Stimulated activated effector memory CD8-positive, alpha-beta T cell treated with anti-CD3 and anti-CD28 coated beads, Interleukin-12 subunit alpha, Interleukin-12 subunit beta, amount 100 ng/mL, for 72 hours (primary cell): Measurements from ENCODE around the gene CEACAM5.

Source experiments
- ATAC-seq: fragments of 150-1000 bp; cut with Tn5 transposase; 2 replicates; pipeline ENCODE4 v1.10.0; 2021
- DNase-seq, 2 donors: peaks; one replicate each; pipeline ENCODE4 v3.0.0; 2021 to 2022; ENCODE audit warnings: low spot score in 2 of 2
- H3K27ac Mint-ChIP-seq: one replicate; pipeline ENCODE4 v1.8.0; 2022; ENCODE audit warnings: mild to moderate bottlenecking, mixed read lengths
- H3K36me3 Mint-ChIP-seq: one replicate; pipeline ENCODE4 v1.8.0; 2022; ENCODE audit warnings: mild to moderate bottlenecking, mixed read lengths
- H3K4me1 Mint-ChIP-seq: one replicate; pipeline ENCODE4 v1.8.0; 2022; ENCODE audit warnings: mixed read lengths
- H3K4me3 Mint-ChIP-seq: one replicate; pipeline ENCODE4 v1.8.0; 2022; ENCODE audit warnings: mild to moderate bottlenecking, mixed read lengths
- H3K9me3 Mint-ChIP-seq: one replicate; pipeline ENCODE4 v1.8.0; 2022; ENCODE audit warnings: mixed read lengths

CEACAM5 gene

DNA sequence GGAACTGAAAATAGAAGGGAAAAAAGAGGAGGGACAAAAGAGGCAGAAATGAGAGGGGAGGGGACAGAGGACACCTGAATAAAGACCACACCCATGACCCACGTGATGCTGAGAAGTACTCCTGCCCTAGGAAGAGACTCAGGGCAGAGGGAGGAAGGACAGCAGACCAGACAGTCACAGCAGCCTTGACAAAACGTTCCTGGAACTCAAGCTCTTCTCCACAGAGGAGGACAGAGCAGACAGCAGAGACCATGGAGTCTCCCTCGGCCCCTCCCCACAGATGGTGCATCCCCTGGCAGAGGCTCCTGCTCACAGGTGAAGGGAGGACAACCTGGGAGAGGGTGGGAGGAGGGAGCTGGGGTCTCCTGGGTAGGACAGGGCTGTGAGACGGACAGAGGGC lies at the start of gene CEACAM5:
TSS of gene CEACAM5 (plus strand) at position 146 of the 400 bp plus-strand sequence. CDS start at position 252, 106 bp downstream.
- Mint-ChIP-seq H3K27ac (no peak within 1 kb of the TSS), H3K9me3 (no peaks in the 10 kb centered on the region)

DNA sequence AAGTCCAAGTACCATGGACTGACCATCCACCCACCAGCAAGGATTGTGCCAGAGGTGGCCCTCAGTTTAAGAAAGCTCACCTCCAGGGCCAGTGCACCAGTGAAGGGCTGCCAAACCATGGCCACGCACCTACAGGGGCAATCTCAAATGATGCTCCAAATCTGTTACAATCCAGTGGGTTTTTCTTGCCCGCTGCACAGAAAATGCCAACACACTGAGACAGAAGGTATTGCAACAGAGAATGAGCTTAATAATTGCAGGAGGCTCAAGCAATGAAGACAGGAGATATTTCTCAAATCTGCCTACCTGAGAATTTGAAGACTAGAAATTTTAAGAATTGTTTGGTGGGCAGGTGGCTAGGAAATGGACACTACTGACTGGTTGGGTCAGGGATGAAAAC lies 42.4 kb upstream of the CEACAM5 start:
- no peak for DNase-seq
- Mint-ChIP-seq H3K36me3 (no peaks in the 10 kb centered on the region), H3K4me3 (no peak overlapping the region), H3K27ac (no peak overlapping the region), H3K9me3 (peaks cover 8% of the 10 kb centered on the region), H3K4me1 (no peaks in the 10 kb centered on the region)
- ATAC-seq: no peak

More for the DNA sequence above, at the start of gene CEACAM5:
- DNase-seq (no peak), ATAC-seq (no peak)
- H3K4me1 Mint-ChIP-seq: peaks cover 13% of the 10 kb centered on the region
- H3K4me3 Mint-ChIP-seq: no peak within 1 kb of the TSS
- no peaks in the 10 kb centered on the region for H3K36me3 Mint-ChIP-seq

DNA sequence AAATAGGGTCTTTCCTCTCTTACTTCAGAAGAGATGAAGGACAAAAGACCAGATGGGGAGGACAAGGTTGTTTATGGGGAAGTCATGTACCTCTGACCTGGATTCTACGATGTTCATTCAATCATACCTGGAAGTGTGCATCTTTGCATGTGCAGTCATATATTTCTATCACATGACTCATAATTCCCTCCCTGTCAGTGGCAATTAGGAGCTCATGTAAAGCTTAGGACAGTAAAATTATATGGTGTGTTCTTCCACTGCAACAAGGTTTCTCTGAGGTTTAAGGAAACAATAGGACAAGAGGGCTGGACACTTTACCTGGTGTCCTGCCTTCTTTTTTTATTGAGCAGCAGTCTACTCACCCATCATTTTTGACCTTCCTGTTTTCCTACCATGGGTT lies 40.1 kb upstream of the CEACAM5 start:
- H3K9me3 Mint-ChIP-seq: peaks cover 8% of the 10 kb centered on the region
- no peaks in the 10 kb centered on the region for H3K4me1 Mint-ChIP-seq
- no peak overlapping the region for H3K27ac Mint-ChIP-seq
- ATAC-seq (no peak), DNase-seq (no peak)
- no peak overlapping the region for H3K4me3 Mint-ChIP-seq
- no peaks in the 10 kb centered on the region for H3K36me3 Mint-ChIP-seq

DNA sequence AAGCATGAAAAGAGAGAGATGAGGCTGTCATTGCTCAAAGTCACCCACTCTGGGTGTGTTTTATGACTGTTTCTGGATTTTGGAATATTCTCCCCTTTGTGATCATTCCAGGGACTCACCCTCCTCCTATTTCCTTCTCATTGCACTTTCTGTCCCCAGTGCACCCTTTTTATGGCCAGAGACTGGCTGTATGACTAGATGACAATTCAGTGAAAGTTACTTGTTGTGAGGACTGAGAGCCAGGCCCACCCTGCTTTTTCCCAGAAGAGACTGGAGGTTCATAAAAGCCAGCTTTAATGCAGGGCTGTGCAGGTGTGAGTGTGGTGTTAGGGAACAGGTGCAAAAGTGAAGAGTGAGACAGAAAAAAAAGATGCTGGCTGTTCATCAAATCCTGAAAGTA lies 37.7 kb upstream of the CEACAM5 start:
- DNase-seq: no peak
- no peak for ATAC-seq
- Mint-ChIP-seq H3K36me3 (no peaks in the 10 kb centered on the region), H3K4me1 (no peaks in the 10 kb centered on the region), H3K9me3 (peaks cover 3% of the 10 kb centered on the region), H3K4me3 (no peak overlapping the region), H3K27ac (no peak overlapping the region)

DNA sequence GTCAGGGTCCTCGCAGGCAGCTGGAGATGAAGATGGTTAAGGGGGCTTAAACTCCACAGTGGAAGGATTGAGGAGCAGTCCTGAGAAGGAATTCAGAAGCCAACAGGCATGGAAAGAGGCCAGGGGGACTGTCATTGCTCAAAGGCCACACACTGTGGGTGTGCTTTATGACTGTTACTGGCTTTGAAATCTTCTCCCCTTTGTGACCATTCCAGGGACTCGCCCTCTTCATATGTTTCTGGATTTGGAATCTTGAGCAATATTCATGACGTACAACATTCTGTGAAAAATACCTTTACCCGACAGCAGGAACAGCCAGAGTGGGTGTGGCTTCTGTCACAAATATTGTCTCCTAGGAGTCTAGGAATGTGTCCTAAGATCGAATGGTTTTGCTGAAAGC lies 36.9 kb upstream of the CEACAM5 start:
- H3K36me3 Mint-ChIP-seq: no peaks in the 10 kb centered on the region
- DNase-seq (no peak), ATAC-seq (no peak)
- H3K27ac Mint-ChIP-seq: no peak overlapping the region
- H3K4me1 Mint-ChIP-seq: no peaks in the 10 kb centered on the region
- H3K9me3 Mint-ChIP-seq: peaks cover 3% of the 10 kb centered on the region
- H3K4me3 Mint-ChIP-seq: no peak overlapping the region

DNA sequence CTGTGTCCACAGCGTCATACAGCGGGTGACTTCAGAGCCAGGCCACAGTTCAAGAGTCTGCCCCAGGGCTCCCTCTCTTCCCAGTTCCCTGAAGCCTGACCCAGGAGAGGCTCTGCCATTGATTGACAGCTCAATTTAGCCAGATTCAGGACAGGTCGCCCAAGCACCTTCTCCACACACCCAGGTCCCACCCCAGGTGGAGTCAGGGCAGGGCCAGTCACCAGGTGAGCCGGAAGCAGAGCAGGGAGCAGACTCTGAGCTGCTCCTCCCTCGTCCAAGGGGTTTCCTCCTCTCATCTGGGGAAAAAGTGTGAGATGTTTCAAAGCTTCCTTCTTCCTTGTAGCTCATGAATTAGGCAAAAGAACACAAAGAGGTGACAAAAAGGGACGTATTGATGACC lies 26.0 kb upstream of the CEACAM5 start:
- no peaks in the 10 kb centered on the region for H3K36me3 Mint-ChIP-seq
- ATAC-seq (no peak), DNase-seq (no peak)
- no peaks in the 10 kb centered on the region for H3K4me1 Mint-ChIP-seq
- no peaks in the 10 kb centered on the region for H3K9me3 Mint-ChIP-seq
- no peak overlapping the region for H3K27ac Mint-ChIP-seq
- H3K4me3 Mint-ChIP-seq: no peak overlapping the region

DNA sequence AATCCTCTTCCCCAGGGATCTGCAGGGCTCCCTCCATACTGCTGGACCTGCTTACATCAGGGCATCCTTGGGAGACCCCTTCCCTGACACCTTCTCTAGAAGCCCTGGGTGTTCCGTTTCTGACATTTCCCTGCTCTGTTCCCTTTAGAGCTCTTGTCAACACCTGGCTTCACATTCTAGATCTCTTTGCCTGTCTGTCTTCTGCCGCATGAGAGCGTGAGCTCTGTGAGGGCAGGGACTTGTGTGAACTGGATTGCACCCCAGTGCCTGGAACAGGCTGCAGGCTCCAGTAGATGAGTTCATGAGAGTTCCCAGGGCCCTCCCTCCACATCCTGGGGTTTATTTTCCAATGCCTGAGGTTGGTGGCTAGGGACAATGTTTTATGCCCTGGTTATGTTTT lies 21.0 kb upstream of the CEACAM5 start:
- Mint-ChIP-seq H3K4me3 (no peak overlapping the region), H3K27ac (no peak overlapping the region), H3K9me3 (no peaks in the 10 kb centered on the region), H3K4me1 (peaks cover 11% of the 10 kb centered on the region), H3K36me3 (no peaks in the 10 kb centered on the region)
- DNase-seq (no peak), ATAC-seq (no peak)

DNA sequence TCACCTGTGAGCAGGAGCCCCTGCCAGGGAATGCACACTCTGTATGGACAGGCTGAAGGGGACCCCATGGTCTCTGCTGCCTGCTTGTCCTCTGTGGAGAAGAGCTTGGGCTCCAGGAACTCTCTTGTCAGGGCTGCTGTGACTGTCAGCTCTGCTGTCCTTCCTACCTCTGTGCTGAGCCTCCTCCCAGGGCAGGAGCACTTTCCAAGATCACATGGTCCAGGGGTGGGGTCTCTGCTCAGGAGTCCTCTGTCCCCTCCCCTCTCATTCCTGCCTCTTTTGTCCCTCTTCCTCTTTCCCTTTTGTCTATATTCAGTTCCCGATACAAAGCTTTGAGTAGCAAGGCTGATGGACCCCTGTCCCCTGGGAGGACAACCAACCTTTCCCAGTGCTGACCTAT lies 20.3 kb upstream of the CEACAM5 start, which contains the start of gene CEACAM7:
TSS of gene CEACAM7 (minus strand) at position 173 of the 400 bp plus-strand sequence. CDS start at position 68, 105 bp downstream.
- Mint-ChIP-seq H3K27ac (no peak within 1 kb of the TSS), H3K4me1 (peaks cover 11% of the 10 kb centered on the region), H3K36me3 (no peaks in the 10 kb centered on the region), H3K9me3 (no peaks in the 10 kb centered on the region), H3K4me3 (no peak within 1 kb of the TSS)
- ATAC-seq: no peak
- no peak for DNase-seq

DNA sequence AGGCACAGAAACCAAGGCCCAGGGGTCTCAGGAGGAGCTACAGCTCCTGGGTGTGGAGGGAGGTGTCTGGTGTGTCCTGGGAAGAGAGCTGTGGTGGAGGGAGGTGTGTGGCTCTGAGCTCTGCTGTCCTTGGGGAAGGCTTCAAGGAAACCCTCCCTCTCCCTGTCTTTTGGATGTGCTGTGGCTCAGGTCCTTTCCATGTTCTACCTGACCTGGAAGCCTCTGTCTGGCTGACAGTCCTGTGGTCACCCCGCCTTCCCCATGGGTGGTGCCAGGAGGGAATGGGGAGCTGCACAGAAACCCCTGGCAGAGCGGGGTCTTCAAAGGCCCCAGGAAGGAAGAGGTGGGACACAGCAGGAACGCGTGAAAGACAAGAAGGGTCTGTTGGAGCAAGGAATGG lies 19.7 kb upstream of the CEACAM5 start:
- no peaks in the 10 kb centered on the region for H3K9me3 Mint-ChIP-seq
- DNase-seq (no peak), ATAC-seq (no peak)
- H3K36me3 Mint-ChIP-seq: no peaks in the 10 kb centered on the region
- no peak overlapping the region for H3K4me3 Mint-ChIP-seq
- H3K27ac Mint-ChIP-seq: no peak overlapping the region
- peaks cover 11% of the 10 kb centered on the region for H3K4me1 Mint-ChIP-seq

DNA sequence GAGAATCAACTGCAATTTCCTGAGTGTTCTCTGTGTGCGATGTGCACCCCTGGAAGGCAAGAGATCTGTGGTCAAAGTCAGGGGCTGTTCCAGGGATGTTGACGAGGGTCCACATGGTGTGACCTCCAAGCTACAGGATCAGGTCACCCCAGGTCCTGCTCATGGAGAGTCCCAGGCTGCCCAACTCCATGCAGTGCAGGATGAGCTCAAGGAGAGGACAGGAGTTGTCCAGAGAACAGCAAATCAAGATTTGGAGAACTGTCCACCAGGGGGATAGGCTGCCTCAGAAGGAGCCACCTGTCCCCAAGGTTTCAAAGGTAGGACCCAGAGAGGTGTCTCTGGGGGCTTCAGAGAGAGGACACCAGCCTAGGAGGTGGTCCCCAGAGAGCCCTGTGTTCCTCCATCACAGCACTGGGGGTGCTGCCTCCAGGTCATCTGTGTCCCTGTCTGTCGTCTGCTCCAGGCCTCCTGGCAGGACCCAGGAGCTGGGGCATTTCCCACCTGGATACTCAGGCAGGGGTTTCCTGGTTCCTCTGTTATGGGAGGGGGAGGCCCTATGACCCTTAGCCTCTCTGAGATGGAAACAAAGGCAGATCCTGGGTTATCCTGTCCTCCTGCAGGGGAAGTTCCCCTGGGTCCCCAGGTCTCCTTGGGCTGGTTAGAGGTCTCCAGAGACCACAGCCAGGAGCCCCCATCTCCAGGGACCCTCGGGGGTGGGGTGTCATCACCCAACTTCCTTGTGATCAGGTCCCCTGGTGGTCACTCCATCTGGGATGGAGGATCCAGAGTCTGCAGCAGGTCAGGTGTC lies 18.2 kb upstream of the CEACAM5 start:
- no peaks in the 10 kb centered on the region for H3K36me3 Mint-ChIP-seq
- ATAC-seq (no peak), DNase-seq (peak in 1 of 2 donors; percentile 46)
- H3K9me3 Mint-ChIP-seq: no peaks in the 10 kb centered on the region
- H3K27ac Mint-ChIP-seq: no peak overlapping the region
- H3K4me1 Mint-ChIP-seq: peaks cover 11% of the 10 kb centered on the region
- no peak overlapping the region for H3K4me3 Mint-ChIP-seq

DNA sequence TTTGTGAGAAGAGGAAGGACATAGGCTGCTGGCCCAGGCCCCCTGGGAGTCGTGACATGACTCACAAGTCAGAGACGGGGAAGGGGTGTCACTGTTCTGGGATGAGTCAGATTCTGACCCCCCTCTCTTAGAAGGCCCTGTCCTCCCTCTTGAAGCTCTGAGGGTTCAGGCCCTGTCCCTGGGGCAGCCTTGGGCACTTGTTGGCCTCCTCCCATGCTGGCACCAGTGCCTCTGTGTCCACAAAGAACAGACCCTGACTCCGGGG lies 17.7 kb upstream of the CEACAM5 start:
- ATAC-seq (no peak), DNase-seq (no peak)
- Mint-ChIP-seq H3K4me3 (no peak overlapping the region), H3K9me3 (no peaks in the 10 kb centered on the region), H3K27ac (no peak overlapping the region), H3K4me1 (peaks cover 11% of the 10 kb centered on the region), H3K36me3 (no peaks in the 10 kb centered on the region)

DNA sequence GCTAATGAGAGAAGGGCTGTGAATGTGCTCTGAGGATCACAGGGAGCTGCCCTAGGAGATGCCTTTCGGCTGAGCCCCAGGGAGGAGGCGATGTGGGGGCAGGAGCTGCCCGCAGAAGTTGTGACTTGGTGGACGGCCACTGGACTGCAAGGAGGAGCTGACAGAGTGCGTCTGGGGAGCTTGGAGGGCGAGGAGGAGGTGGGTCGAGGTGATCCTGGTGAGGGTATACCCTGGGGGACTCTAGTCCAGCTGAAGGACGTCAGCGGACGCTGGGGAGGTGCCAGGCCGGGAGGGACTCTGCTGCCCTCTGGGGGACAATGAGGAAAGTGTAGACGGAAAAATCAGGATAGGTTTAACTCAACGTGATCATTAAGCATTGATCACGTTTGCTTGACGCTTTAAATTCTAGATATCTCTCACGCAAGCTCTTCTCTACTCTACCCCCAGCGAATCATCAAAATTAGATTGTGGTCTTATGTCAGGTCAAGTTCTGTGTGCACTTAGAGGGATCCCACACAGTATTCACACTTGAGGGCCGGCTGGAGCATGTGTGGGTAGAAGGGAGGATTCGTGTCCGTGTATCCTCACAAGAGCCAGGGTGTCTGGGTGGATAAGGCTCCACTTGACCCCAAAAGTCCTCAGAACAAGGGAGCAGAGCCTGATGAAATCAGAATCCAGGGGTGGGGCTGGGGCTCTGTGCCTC lies 17.0 kb upstream of the CEACAM5 start:
- Mint-ChIP-seq H3K27ac (no peak overlapping the region), H3K4me3 (no peak overlapping the region), H3K36me3 (peaks cover 3% of the 10 kb centered on the region), H3K9me3 (no peaks in the 10 kb centered on the region), H3K4me1 (peaks cover 11% of the 10 kb centered on the region)
- peak; percentile 24 to 66 for DNase-seq
- peak; percentile 54 for ATAC-seq

DNA sequence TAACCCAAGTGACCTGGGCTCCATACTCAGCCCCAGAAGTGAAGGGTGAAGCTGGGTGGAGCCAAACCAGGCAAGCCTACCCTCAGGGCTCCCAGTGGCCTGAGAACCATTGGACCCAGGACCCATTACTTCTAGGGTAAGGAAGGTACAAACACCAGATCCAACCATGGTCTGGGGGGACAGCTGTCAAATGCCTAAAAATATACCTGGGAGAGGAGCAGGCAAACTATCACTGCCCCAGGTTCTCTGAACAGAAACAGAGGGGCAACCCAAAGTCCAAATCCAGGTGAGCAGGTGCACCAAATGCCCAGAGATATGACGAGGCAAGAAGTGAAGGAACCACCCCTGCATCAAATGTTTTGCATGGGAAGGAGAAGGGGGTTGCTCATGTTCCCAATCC lies 14.2 kb upstream of the CEACAM5 start:
- Mint-ChIP-seq H3K4me1 (peaks cover 11% of the 10 kb centered on the region), H3K36me3 (peaks cover 6% of the 10 kb centered on the region), H3K27ac (no peak overlapping the region), H3K9me3 (no peaks in the 10 kb centered on the region), H3K4me3 (no peak overlapping the region)
- no peak for DNase-seq
- ATAC-seq: no peak

DNA sequence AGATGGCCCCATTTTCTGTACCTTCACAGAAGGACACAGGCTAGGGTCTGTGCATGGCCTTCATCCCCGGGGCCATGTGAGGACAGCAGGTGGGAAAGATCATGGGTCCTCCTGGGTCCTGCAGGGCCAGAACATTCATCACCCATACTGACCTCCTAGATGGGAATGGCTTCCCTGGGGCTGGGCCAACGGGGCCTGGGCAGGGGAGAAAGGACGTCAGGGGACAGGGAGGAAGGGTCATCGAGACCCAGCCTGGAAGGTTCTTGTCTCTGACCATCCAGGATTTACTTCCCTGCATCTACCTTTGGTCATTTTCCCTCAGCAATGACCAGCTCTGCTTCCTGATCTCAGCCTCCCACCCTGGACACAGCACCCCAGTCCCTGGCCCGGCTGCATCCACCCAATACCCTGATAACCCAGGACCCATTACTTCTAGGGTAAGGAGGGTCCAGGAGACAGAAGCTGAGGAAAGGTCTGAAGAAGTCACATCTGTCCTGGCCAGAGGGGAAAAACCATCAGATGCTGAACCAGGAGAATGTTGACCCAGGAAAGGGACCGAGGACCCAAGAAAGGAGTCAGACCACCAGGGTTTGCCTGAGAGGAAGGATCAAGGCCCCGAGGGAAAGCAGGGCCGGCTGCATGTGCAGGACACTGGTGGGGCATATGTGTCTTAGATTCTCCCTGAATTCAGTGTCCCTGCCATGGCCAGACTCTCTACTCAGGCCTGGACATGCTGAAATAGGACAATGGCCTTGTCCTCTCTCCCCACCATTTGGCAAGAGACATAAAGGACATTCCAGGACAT lies 13.4 kb upstream of the CEACAM5 start:
- no peak for DNase-seq
- Mint-ChIP-seq H3K36me3 (peaks cover 6% of the 10 kb centered on the region), H3K9me3 (no peaks in the 10 kb centered on the region), H3K4me3 (no peak overlapping the region), H3K4me1 (peaks cover 11% of the 10 kb centered on the region), H3K27ac (no peak overlapping the region)
- ATAC-seq: no peak

DNA sequence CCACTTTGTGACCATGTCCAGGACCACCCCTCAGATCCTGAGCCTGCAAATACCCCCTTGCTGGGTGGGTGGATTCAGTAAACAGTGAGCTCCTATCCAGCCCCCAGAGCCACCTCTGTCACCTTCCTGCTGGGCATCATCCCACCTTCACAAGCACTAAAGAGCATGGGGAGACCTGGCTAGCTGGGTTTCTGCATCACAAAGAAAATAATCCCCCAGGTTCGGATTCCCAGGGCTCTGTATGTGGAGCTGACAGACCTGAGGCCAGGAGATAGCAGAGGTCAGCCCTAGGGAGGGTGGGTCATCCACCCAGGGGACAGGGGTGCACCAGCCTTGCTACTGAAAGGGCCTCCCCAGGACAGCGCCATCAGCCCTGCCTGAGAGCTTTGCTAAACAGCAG lies 12.7 kb upstream of the CEACAM5 start:
- no peaks in the 10 kb centered on the region for H3K9me3 Mint-ChIP-seq
- H3K4me3 Mint-ChIP-seq: no peak overlapping the region
- ATAC-seq (no peak), DNase-seq (no peak)
- no peak overlapping the region for H3K27ac Mint-ChIP-seq
- peaks cover 10% of the 10 kb centered on the region for H3K4me1 Mint-ChIP-seq
- H3K36me3 Mint-ChIP-seq: peaks cover 6% of the 10 kb centered on the region
